Mammary epithelial cell (primary cell): ENCODE measurements around the gene SCUBE3.

Source experiments
- EZH2 ChIP-seq: IDR thresholded peaks from 2 replicates; pipeline ENCODE4 v1.6.1; 2012; ENCODE audit warnings: low read length, inconsistent platforms, borderline replicate concordance
- TF ChIP-seq, protein P1 (sequence below), 2 donors: IDR thresholded peaks in 1 of 2; conservative IDR thresholded peaks in 1 of 2; 2 replicates each; pipeline ENCODE4 v1.5.1; 2011 to 2012; ENCODE audit warnings: inconsistent platforms in 2 of 2, low read length in 2 of 2, mild to moderate bottlenecking in 2 of 2, control low read depth in 1 of 2, low read depth in 1 of 2; ENCODE audit not compliant: insufficient read depth in 1 of 2; ENCODE audit errors: extremely low read depth in 1 of 2

DNA sequence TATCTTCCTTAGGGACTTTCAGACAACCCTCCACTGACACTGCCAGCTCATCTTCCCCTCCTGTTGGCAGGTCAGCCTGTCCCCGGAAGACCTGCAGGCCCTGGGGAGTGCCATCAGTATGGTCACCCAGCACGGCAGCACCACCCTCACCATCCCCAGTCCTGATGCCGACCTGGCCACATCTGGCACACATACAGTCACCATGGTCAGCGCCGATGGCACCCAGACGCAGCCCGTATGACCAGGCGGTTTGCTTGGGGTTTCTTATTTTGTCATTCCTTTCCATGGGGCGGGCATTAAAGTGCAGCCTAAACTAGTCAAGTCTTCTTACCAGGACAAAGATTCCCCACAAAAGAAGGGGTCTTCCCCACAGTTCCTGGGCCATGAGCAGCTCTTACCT is 79.9 kb downstream of the SCUBE3 start:
- TF ChIP-seq, protein P1, sequence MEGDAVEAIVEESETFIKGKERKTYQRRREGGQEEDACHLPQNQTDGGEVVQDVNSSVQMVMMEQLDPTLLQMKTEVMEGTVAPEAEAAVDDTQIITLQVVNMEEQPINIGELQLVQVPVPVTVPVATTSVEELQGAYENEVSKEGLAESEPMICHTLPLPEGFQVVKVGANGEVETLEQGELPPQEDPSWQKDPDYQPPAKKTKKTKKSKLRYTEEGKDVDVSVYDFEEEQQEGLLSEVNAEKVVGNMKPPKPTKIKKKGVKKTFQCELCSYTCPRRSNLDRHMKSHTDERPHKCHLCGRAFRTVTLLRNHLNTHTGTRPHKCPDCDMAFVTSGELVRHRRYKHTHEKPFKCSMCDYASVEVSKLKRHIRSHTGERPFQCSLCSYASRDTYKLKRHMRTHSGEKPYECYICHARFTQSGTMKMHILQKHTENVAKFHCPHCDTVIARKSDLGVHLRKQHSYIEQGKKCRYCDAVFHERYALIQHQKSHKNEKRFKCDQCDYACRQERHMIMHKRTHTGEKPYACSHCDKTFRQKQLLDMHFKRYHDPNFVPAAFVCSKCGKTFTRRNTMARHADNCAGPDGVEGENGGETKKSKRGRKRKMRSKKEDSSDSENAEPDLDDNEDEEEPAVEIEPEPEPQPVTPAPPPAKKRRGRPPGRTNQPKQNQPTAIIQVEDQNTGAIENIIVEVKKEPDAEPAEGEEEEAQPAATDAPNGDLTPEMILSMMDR (conservative IDR thresholded peaks at IDR 0.05 in 1 of 2, IDR thresholded peaks at IDR 0.05 in 1 of 2; ENCODE audit: extremely low read depth in 1 of 2, insufficient read depth in 1 of 2, low read depth in 1 of 2, low read length in 2 of 2) = no peak
- no peak for TF ChIP-seq EZH2
